OCI-M1 (cell line): ENCODE results near the gene FJX1.
"Not testable (repeated sequence)": the region's sequence is repeated elsewhere in the genome, so short reads cannot be mapped to it uniquely, and the experiment has no call there.

Experiments
- DNase-seq: peaks from one replicate; lab custom pipeline; 2025; lab: John Stamatoyannopoulos, UW

Gene FJX1

GRCh38 chr11:35668350-35668749 is 50.1 kb downstream of the FJX1 start:
- not testable (repeated sequence) for DNase-seq
